Sigmoid colon (tissue), 4 donors: ENCODE data around the gene FAT4.

Experiments
- EP300 ChIP-seq, 4 donors: sonication (generic); formaldehyde crosslinking; IDR thresholded peaks; one replicate each; pipeline ENCODE4 v1.6.1; 2017; ENCODE audit warnings: antibody characterized with exemption in 4 of 4
- POLR2A ChIP-seq, 2 donors: fragments of 450-650 bp; IDR thresholded peaks; one replicate each; pipeline ENCODE4 v1.6.1; 2016; ENCODE audit warnings: antibody characterized with exemption in 2 of 2, mild to moderate bottlenecking in 2 of 2, moderate library complexity in 2 of 2
- TF ChIP-seq, protein P1 (sequence below), 4 experiments: fragments of 450-650 bp in 3 of 4; fragments of 200-600 bp in 1 of 4; IDR thresholded peaks; one replicate each; pipeline ENCODE4 v1.5.1; 2016 to 2019; ENCODE audit warnings: antibody characterized with exemption in 4 of 4, mild to moderate bottlenecking in 3 of 4, moderate library complexity in 2 of 4

DNA sequence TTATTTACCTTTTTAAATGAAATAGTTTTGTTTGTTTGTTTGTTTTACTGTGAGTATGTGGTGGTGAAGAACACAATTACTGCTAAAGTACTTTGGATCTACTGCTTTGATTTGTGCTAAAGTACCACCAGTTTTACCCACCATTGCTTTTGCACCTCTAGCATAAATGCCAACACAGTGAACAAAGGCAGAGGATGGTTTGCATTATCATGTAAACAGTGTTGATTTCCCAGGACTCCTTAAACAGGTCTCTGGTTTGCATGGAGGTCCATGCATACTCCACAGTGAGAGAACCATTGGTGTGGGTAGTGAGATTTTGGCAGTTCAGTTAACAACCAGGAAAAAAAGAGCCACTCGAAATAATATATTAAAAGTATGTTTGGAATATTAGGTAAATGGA lies 11.0 kb downstream of the FAT4 start:
- TF ChIP-seq, protein P1, sequence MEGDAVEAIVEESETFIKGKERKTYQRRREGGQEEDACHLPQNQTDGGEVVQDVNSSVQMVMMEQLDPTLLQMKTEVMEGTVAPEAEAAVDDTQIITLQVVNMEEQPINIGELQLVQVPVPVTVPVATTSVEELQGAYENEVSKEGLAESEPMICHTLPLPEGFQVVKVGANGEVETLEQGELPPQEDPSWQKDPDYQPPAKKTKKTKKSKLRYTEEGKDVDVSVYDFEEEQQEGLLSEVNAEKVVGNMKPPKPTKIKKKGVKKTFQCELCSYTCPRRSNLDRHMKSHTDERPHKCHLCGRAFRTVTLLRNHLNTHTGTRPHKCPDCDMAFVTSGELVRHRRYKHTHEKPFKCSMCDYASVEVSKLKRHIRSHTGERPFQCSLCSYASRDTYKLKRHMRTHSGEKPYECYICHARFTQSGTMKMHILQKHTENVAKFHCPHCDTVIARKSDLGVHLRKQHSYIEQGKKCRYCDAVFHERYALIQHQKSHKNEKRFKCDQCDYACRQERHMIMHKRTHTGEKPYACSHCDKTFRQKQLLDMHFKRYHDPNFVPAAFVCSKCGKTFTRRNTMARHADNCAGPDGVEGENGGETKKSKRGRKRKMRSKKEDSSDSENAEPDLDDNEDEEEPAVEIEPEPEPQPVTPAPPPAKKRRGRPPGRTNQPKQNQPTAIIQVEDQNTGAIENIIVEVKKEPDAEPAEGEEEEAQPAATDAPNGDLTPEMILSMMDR (IDR thresholded peaks at IDR 0.05) = no peak
- TF ChIP-seq POLR2A (IDR thresholded peaks at IDR 0.05) (no peak), EP300 (IDR thresholded peaks at IDR 0.05) (no peak)
